GM19438 (cell line): ENCODE measurements around the gene ZDHHC5.
A peak's percentile ranks its signal among the peaks of the same experiment; 100 is the strongest.
"Not testable (repeated sequence)": the region's sequence is repeated elsewhere in the genome, so short reads cannot be mapped to it uniquely, and the experiment has no call there.

Experiments used
- ATAC-seq: cut with Tn5 transposase; IDR thresholded peaks from one replicate; pipeline ENCODE4 v1.9.1; 2021; ENCODE audit warnings: low read depth; ENCODE audit not compliant: unreplicated experiment

Gene ZDHHC5

DNA sequence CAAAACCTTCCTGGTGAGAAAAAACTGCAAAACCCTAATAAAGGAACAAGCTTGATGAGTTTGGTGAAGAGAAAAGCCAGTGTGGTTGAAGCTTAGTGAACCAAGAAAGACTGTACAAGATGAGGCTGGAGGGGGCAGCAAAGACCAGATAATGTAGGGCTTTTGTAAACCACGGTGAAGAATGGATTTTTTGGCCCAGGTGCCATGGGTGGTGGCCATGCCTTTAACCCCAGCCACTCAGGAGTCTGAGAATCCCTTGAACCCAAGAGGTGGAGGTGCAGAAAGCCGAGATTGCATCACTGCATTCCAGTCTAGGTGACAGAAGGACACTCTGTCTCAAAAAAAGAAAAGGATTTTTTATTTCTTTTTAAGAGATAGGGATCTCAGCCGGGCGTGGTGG lies 5.0 kb upstream of the ZDHHC5 start:
- ATAC-seq, result no peak

DNA sequence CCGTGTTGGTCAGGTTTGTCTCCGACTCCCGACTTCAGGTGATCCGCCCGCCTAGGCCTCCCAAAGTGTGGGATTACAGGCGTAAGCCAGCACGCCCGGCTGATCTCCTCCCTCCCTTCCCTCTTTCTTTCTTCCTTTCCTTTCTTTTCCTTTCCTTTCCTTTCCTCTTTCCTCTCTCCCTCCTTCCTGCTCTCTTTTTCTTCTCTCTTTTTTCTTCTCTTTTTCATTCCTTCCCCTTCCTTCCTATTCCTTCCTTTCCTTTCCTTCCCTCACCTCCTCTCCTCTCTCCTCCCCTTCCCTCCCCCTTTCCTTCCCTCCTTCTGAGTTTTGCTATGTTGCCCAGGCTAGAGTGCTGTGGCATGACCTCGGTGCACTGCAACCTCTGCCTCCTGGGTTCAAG lies 3.9 kb upstream of the ZDHHC5 start:
- no peak for ATAC-seq

DNA sequence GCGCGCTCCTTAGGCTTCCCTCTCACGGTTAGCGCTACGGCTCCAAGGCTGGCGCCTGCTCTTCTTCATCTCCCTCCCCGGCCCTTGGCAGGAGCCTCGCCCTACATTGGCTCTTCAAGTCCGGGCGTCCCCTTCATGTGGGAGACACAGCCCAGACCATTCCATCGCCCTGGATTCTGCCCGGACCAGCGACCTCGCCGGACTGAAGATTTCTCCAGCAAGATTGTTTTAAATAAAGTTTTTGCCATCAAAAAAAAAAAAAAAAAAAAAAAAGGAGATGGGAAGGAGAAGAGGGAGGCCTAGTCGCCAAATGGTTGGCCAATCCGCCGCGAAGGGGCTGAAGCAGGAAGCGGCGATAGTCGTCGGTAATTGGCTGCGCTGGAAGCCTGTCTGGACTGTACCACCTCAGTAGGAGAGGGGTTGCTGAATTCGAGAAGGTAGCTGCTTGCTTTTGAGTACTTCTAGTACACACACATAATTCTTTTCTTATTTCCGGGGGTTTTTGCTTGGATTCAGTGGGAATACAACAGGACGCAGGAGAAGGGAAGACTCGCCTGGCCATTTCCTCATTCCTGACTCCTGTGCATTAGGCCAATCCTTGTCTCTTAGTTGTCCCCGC lies 688 bp upstream of the ZDHHC5 start:
- ATAC-seq, result peak; percentile 67

DNA sequence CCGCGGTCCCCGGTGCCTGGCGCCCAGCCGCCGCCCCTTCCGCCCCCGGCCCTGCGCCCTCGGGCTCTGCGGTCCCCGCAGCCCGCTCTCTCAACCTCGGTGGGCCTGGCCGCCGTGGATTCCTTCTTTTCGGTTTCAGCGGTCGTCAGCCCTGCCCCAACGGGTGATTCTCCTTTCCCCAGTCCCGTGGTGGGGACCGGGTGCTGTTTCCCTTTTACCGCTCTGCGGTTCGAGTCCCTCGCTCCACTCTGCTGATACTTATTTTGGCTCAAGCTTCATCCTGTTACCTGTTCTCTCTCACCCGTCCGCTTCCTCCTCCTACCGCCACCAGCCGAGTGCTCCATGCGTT lies 494 bp downstream of the ZDHHC5 start:
- ATAC-seq, result peak; percentile 5

DNA sequence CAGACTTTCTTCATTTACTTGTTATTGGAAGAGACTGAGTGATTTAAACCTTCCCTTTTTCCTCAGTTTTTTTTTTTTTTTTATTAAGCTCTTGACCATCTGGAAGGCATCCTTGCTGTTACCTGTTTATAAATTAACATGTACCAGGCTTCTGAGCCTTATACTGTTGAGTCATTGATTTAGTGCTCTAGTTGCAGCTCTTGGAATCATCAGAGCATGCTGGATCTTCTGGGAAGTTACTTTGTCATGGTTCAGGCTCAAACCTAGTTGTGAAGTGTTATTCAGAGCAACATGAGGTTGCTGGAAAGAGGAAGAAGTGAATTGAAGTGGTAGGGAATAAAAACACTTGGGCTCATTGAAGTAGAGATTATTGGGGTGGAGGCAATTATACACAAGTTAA lies 6.3 kb downstream of the ZDHHC5 start:
- no peak for ATAC-seq

DNA sequence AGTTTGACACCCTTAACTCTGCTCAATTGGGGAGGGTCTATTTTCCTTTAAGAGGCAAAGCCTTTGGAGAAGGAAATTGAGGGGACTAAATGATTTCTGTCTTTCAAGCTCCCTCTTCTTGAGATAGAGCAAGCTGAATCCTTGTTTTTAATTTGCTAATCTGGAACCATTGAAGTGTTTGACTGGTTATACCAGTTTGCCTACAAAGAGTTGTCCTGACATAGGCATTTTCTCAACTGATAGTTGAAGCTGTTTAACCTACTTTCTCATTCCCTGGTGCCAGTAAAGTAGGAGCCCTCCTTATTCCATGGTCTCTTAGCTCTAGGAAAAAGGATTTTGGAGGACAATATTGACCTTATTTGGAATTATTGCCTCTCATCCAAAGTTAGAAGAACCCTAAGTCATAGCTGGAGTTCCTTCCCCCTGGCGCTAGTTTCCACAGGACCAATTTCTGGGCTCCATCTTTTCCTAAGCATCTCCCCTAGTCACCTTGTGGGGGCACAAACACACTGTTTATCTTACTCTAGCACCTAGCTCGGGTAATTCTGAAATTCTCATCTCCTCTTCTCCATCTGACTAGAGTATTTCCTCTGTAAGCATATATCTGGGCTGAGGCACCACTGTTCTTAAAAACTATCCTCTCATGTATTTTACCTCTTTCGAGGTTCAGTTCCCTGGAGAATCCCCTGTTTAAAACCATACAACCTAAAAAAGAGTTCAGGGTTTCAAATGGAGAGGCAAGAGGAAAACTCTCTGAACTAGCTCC lies 7.4 kb downstream of the ZDHHC5 start:
- ATAC-seq, result no peak

DNA sequence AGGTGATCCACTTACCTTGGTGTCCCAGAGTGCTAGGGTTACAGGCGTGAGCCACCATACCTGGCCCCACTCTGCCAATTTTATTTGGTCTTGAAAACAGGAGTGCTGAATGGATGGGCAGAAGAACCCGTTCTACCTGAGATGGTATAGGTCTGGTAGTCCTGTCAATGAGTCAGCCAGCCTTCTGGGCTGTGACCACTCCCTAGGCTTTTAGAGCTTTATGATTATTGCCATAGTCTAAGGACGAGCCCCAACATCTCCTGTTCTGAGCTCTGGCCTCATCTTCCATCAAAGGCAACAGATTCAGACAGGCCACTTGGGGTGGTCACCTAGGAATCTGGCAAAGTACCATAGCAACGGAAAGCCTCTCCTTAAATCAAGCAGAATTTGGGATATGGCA lies 11.5 kb downstream of the ZDHHC5 start:
- ATAC-seq, result no peak

DNA sequence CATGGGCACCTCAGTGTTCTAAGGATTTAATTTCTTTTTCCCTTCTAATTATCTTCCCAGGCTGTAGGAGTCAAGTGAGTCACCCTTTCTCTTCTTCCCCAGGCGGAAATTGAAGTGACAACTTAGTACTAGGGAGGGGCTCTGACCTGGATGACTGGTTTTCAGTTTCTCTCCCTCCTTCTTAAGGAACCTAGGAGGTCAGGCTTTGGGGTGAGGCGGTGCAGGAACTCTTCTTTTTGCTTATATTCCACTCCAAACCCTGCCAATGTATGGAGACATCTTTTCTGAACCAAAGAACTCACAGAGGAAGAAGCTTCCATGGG lies 12.6 kb downstream of the ZDHHC5 start:
- peak; percentile 21 for ATAC-seq

DNA sequence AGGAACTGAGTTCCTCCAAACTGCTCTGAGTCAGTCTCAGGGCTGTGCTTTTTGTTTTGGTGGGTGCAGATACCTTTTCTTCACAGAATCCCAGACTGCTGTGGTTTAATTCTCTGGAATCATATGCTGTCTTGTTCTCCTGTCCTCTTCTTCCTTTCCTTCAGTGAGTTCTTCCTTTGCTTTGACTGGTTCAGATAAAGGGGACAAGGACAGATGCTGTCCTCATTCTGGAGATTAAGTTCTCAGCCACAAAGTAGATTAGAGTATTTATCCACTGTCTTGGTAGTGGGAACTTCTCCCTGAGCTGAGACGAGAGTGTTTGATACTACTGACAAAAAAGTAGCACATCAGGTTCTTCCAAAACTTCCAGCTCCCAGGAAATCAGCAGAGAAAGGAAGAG lies 13.3 kb downstream of the ZDHHC5 start:
- no peak for ATAC-seq

DNA sequence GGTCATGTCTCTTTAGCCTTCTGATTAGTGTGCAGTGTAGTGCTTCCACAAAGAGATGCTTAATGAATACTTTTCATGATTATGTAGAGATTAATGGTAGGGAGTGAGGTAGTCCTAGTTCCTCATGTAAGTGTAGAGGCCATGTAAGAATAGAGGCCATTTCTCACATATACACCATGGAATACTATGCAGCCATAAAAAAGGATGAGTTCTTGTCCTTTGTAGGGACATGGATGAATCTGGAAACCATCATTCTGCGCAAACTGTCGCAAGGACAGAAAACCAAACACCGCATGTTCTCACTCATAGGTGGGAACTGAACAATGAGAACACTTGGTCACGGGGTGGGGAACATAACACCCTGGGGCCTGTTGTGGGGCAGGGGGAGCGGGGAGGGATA lies 22.6 kb downstream of the ZDHHC5 start:
- ATAC-seq, result not testable (repeated sequence)

DNA sequence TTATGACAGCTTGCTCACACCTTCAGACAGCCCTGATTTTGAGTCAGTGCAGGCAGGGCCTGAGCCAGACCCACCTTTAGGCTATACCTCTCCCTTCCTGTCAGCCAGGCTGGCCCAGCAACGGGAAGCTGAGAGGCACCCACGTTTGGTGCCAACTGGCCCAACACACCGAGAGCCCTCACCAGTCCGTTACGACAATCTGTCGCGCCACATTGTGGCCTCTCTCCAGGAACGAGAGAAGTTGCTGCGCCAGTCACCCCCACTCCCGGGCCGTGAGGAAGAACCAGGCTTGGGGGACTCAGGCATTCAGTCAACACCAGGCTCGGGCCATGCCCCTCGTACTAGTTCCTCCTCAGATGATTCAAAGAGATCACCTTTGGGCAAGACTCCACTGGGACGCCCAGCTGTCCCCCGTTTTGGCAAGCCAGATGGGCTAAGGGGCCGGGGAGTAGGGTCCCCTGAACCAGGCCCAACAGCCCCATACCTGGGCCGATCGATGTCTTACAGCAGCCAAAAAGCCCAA lies 31.0 kb downstream of the ZDHHC5 start:
- no peak for ATAC-seq

DNA sequence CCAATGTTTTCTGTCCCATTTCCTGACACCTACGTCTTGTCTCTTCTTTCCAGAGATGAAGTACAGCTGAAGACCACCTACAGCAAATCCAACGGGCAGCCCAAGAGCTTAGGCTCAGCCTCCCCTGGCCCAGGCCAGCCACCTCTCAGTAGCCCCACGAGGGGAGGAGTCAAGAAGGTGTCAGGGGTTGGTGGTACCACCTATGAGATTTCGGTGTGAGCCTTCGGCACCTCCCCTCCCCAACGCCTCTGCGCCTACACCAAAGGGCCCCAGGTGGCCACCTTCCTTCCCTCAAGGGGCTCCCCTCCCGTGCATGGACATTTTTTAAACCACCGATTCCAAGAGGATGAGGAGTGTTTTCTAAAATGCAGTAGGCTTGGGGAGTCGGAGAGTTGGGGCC lies 31.9 kb downstream of the ZDHHC5 start:
- ATAC-seq, result no peak

DNA sequence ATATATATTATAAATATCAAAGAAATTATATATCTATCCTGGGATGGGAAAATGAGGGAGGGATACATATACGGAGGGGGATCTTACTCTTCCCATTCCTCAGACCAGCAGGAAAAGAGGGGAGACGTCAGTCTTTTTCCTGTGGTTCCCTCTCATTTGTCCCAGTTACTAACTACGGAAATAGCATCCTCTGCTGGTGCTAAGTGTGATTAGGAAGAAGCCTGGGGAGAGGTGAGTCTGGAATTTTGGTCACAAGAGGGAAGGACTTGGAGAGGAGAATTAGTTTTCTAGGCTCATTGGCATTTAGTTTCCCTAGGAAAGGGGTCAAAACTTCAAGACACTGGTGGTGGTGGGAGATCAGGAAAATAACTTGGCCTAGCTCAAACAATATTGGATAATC lies 32.5 kb downstream of the ZDHHC5 start:
- ATAC-seq, result no peak

DNA sequence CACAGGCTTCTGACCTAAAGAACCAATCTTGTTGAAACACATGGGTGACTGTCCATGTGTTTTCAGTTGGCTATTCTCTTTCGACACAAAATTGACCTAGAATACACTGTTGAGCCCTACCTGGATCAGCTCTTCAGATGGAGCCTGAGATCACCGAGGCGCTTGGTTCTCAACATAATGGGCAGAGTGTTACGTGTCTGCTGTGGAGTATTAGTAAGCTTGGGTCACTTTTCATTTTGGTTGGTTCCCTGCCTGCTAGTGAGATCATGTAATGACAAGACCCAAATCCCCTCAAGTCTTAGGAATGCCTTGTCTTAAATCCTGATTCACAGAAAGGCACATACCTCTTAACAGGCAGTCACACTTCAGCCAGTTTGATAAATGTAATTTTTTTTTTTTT lies 35.4 kb downstream of the ZDHHC5 start:
- no peak for ATAC-seq

DNA sequence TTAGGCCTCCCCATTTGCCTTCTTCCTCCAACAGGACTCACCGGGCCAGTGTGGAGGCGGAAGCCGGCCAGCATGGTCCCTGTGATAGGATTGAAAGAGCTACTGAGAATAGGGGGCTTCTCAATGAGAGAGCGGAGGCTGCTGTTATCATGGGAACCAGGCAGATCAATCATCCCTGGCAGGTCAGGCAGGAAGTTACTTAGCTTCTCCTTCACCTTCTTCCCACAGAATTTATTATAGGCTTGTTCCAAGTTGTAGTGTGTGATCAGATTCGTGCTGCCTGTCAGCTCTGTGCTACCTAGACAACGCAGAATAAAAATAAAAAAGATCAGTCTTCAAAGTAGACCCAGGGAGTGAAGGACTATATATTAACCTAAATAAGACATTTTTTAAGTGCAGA lies 37.0 kb downstream of the ZDHHC5 start:
- ATAC-seq, result no peak

DNA sequence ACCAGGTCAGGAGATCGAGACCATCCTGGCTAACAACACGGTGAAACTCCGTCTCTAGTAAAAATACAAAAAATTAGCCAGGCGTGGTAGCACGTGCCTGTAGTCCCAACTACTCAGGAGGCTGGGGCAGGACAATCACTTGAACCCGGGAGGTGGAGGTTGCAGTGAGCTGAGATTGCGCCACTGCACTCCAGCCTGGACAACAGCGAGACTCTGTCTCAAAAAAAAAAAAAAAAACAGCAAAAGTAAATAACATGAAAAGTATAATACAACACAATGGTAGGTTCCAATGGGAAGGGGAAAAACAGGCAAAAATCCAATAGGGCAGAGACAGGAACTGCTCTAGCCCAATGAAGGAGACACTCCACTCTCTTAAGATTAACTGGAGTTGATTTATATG lies 37.5 kb downstream of the ZDHHC5 start:
- ATAC-seq, result not testable (repeated sequence)

DNA sequence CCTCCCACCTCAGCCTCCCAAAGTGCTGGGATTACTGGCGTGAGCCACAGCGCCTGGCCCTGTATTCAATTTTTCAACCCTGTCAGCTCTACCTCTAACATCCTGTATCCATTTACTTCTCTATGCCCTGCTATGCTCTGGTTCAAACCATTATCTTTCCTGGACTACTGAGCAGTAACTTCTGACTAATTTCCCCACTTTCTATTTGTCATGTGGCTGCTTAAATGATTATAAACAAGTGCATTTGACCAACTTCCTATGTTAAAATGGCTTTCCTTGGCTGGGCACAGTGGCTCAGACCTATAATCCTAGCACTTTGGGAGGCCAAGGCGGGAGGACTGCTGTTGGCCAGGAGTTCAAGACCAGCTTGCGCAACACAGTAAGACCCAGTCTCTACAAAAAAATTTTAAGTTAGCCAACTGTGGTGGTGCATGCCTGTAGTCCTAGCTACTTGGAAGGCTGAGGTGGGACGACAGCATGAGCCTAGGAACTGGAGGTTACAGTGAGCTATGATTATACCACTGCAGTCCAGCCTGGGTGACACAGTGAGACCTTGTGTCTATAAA lies 42.0 kb downstream of the ZDHHC5 start:
- no peak for ATAC-seq

DNA sequence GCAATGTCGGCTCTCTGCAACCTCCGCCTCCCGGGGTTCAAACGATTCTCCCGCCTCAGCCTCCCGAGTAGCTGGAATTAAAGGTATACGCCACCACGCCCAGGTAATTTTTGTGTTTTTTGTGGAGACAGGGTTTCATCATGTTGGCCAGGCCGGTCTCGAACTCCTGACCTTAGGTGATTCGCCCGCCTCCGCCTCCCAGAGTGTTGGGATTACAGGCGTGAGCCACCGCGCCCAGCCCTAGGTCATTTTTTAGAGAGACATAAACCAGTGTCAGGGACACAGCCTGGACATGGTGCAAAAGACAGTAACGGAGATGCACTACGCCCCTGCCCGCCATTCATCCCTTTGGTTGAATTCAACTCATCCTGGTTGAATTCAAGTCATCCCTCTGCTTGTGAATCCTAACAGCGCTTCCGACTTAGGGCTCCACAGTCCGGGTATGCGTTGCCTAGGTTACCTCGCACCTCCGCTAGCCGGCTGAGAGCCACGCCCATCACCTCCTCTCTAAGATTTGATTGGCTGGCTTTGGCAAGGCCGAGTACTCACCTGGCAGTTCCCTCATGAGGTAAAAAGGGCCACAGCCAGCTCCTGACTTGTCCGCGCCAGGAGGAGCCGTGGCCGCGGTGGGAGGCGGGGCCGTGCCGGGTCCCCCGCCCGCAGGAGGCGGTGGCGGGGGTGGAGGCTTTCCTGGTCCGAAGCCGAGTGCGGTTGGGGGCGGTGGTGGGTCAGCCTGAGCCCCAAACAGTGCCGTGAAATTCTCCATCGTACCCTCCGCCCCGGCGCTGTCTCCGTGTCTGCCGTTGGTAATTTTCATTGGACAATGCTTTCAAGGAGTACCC lies 43.7 kb downstream of the ZDHHC5 start, which contains the start of gene MED19:
TSS of gene MED19 (minus strand) at position 802 of the 842 bp plus-strand sequence. CDS start at position 766, 36 bp downstream.
- ATAC-seq, result peak; percentile 49

DNA sequence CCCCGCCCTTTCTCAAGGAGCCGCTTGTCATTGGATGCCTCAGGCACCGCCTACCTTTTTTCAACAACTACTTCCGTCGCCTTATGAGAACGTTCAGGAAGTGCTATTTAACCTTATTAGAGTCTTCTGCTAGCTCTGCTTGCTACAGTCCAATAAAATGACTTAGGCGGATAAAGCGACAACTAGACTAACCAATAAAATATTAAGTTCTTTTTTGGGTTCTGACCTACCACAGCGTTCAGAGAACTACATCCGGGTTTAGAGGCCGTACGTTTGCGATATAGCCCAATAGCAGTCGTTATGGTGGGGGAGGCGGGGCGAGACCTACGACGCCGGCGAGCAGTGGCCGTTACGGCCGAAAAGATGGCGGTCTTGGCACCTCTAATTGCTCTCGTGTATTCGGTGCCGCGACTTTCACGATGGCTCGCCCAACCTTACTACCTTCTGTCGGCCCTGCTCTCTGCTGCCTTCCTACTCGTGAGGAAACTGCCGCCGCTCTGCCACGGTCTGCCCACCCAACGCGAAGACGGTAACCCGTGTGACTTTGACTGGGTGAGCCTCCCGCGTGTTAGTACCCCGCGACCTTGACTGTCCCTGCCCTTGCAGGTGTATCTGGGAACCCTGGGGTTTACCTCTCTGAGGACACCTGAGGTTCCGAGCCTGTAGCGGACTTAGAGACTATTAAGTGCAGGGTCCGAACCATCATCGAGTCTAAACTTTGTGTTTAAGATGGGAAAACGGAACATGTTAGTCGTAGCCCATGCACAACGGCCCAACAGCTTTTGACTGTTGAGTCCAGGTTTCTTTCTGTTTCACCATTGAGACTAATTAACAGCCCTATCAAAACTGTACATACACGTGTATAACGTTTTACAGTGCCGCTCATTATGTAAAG lies 44.6 kb downstream of the ZDHHC5 start, which contains the start of gene TMX2:
TSS of gene TMX2 (plus strand) at position 338 of the 895 bp plus-strand sequence. CDS start at position 364, 26 bp downstream.
- ATAC-seq, result peak; percentile 88

DNA sequence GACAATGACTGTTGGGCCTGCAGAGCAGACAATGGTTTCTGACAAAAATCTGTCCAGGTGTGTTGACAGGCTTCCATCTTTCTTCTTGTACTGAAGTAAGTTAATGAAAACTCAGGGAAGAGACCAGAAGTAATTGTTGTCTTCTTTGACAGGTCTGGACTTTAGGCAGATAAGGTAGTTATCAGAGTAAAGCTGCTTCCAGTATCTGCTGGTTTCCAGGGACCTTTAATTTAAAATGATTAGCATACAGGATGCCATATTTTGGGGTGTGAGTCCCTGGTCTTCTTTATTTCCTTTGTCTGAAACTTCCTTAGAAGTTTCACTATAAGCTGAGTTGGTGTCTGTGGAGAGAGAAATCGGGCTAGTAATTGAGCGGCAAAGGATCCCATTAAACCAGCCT lies 45.9 kb downstream of the ZDHHC5 start:
- ATAC-seq, result no peak
